ENCODE results near the gene UGGT1. TPM values are rescaled to one million over a fixed set of nuclear protein-coding genes. Genes with fewer than 3 reads are reported as not detected.

The UGGT1 gene
- total and polyA plus RNA-seq, 2 experiments from 2014 or later: 11.5 to 65.0 TPM

DNA sequence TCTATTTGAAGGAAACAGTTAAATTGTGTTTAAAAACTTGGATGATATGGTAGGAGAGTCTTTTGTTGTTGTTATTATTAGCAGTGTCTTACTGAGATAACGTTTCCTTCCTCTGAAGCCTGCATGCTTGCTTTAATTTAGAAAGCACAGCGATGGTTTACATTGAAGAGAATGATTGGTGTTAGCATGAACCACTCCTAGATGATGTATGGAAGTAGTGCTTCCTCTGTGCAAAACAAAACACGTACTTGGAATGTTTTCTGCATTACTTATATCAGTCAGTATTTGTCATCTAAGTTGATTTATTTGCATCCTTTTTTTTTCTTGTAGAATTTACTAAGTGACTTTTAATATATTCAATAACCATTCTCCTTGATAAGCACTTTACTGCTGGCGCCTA lies 89.0 kb downstream of the UGGT1 start (continued):
- TF ChIP-seq, protein P1, sequence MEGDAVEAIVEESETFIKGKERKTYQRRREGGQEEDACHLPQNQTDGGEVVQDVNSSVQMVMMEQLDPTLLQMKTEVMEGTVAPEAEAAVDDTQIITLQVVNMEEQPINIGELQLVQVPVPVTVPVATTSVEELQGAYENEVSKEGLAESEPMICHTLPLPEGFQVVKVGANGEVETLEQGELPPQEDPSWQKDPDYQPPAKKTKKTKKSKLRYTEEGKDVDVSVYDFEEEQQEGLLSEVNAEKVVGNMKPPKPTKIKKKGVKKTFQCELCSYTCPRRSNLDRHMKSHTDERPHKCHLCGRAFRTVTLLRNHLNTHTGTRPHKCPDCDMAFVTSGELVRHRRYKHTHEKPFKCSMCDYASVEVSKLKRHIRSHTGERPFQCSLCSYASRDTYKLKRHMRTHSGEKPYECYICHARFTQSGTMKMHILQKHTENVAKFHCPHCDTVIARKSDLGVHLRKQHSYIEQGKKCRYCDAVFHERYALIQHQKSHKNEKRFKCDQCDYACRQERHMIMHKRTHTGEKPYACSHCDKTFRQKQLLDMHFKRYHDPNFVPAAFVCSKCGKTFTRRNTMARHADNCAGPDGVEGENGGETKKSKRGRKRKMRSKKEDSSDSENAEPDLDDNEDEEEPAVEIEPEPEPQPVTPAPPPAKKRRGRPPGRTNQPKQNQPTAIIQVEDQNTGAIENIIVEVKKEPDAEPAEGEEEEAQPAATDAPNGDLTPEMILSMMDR (conservative IDR thresholded peaks at IDR 0.05; ENCODE audit: low read depth in 2 of 2): no peak

DNA sequence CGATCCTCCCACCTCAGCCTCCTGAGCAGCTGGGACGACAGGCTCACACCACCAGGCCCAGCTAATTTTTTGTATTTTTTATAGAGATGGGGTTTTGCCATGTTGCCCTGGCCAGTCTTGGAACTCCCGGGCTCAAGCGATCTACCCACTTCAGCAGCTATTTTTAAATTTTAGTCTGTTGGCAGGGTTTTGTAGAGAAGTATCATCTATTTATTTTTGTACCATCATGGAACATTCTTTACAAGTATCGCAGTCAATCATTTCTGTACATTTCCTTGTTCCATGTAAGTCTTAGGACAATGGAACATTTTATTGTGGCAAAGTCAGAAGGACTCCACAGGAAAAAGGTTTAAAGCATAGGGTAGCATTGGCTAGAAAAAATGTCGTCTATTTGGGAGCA lies 94.6 kb downstream of the UGGT1 start:
- no peak overlapping the region for H3K27ac ChIP-seq (ENCODE audit: low read depth)
- no peaks in the 10 kb centered on the region for H3K4me1 Mint-ChIP-seq
- no peak for ATAC-seq
- no peak overlapping the region for H3K4me3 Mint-ChIP-seq
- no peaks in the 10 kb centered on the region for H3K9me2 ChIP-seq (ENCODE audit: insufficient read depth)
- H3K79me2 ChIP-seq (replicated peaks; ENCODE audit: insufficient read depth): no peaks in the 10 kb centered on the region
- peaks cover 67% of the 10 kb centered on the region for H3K36me3 Mint-ChIP-seq (ENCODE audit: low read depth)
- no peak overlapping the region for H3K4me2 ChIP-seq
- H3K4me3 ChIP-seq: no peak overlapping the region
- no peaks in the 10 kb centered on the region for H3K27me3 Mint-ChIP-seq (ENCODE audit: insufficient read depth, low read depth, poor library complexity)
- H3K27ac Mint-ChIP-seq: no peak overlapping the region
- no peak overlapping the region for H2AFZ ChIP-seq
- peaks cover 30% of the 10 kb centered on the region; the same call in 1 of the 2 replicates for H3K36me3 ChIP-seq (ENCODE audit: insufficient read depth)
- no peak for DNase-seq (ENCODE audit: low spot score)
- peaks cover under 1% of the 10 kb centered on the region; the same call in 1 of the 2 replicates for H4K20me1 ChIP-seq (replicated peaks; ENCODE audit: insufficient read depth)
- H3K27me3 ChIP-seq (ENCODE audit: insufficient read depth): no peaks in the 10 kb centered on the region
- no peaks in the 10 kb centered on the region for H3F3A ChIP-seq (replicated peaks; ENCODE audit: low read depth)
- no peaks in the 10 kb centered on the region for H3K9me3 Mint-ChIP-seq
- no peaks in the 10 kb centered on the region for H3K4me1 ChIP-seq (ENCODE audit: insufficient read depth)
- TF ChIP-seq ZNF331 (CRISPR knock-in tag; IDR thresholded peaks at IDR 0.05; ENCODE audit: low read depth) (no peak), ZNF114 (CRISPR knock-in tag; IDR thresholded peaks at IDR 0.05) (no peak), NANOG (IDR thresholded peaks at IDR 0.05; ENCODE audit: borderline replicate concordance) (no peak), JUNB (IDR thresholded peaks at IDR 0.05; ENCODE audit: unreplicated experiment) (no peak), EZH2 (IDR thresholded peaks at IDR 0.05; ENCODE audit: low read depth, unreplicated experiment) (no peak), STAT1 (IDR thresholded peaks at IDR 0.05; ENCODE audit: unreplicated experiment) (no peak), CREB1 (CRISPR knock-in tag; IDR thresholded peaks at IDR 0.05; ENCODE audit: low read depth) (no peak), EZH2phosphoT487 (IDR thresholded peaks at IDR 0.05; ENCODE audit: unreplicated experiment) (no peak), POLR2AphosphoS5 (IDR thresholded peaks at IDR 0.05; ENCODE audit: low read depth) (no peak)
- TF ChIP-seq, protein P2, sequence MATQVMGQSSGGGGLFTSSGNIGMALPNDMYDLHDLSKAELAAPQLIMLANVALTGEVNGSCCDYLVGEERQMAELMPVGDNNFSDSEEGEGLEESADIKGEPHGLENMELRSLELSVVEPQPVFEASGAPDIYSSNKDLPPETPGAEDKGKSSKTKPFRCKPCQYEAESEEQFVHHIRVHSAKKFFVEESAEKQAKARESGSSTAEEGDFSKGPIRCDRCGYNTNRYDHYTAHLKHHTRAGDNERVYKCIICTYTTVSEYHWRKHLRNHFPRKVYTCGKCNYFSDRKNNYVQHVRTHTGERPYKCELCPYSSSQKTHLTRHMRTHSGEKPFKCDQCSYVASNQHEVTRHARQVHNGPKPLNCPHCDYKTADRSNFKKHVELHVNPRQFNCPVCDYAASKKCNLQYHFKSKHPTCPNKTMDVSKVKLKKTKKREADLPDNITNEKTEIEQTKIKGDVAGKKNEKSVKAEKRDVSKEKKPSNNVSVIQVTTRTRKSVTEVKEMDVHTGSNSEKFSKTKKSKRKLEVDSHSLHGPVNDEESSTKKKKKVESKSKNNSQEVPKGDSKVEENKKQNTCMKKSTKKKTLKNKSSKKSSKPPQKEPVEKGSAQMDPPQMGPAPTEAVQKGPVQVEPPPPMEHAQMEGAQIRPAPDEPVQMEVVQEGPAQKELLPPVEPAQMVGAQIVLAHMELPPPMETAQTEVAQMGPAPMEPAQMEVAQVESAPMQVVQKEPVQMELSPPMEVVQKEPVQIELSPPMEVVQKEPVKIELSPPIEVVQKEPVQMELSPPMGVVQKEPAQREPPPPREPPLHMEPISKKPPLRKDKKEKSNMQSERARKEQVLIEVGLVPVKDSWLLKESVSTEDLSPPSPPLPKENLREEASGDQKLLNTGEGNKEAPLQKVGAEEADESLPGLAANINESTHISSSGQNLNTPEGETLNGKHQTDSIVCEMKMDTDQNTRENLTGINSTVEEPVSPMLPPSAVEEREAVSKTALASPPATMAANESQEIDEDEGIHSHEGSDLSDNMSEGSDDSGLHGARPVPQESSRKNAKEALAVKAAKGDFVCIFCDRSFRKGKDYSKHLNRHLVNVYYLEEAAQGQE (IDR thresholded peaks at IDR 0.05; ENCODE audit: unreplicated experiment): no peak
- TF ChIP-seq, protein P1 (conservative IDR thresholded peaks at IDR 0.05; ENCODE audit: low read depth in 2 of 2): no peak
- TF ChIP-seq, protein P3, sequence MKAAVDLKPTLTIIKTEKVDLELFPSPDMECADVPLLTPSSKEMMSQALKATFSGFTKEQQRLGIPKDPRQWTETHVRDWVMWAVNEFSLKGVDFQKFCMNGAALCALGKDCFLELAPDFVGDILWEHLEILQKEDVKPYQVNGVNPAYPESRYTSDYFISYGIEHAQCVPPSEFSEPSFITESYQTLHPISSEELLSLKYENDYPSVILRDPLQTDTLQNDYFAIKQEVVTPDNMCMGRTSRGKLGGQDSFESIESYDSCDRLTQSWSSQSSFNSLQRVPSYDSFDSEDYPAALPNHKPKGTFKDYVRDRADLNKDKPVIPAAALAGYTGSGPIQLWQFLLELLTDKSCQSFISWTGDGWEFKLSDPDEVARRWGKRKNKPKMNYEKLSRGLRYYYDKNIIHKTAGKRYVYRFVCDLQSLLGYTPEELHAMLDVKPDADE (IDR thresholded peaks at IDR 0.05): no peak
